CD4-positive, alpha-beta T cell treated with Interferon alpha-2 for 1 hour (primary cell): ENCODE results near the gene FANCI.
"Not testable (repeated sequence)": the region's sequence is repeated elsewhere in the genome, so short reads cannot be mapped to it uniquely, and the experiment has no call there.

Experiments
- DNase-seq, 2 donors: peaks; one replicate each; pipeline ENCODE4 v3.0.0-alpha.2; 2020 to 2022

FANCI gene

DNA sequence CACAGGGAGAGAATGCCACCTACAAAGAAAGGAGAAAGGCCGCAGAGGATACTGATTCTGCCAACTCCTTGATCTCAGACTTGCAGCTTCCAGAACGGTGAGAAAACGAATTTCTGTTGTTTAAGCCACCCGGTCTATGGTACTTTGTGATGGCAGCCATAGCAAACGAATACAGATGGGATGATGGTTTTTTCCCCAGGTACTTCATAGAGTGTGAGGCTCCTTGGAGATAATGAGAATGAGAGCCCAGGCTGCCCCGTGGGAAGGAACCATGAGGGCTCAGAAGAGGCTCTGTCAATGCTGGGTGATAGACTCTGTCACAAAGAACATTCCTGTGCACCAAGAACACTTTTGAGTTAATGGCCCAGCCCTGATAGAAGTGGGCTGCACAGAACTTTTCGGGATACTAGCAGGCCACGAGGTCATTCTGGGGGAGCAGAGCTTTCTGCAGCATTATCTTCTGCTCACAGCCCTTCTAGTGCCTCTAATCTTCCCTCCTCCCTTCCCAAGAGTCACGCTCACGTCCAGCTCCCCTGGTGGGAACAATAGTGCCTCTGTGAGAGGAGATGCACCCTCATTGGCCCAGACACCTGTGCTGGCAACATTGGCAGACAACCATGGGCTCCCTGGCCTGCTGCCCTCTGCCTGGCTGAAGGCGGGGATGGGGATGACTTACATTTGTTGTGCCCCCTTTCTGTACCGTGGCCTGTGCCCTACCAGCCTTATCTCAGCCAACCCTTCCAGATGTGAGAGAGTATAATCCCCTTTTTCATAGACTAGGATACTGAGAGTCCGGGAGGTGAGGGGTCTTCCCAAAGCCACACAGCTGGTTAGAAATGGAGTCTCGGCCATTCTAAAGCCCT is 17.2 kb upstream of the FANCI start:
- DNase-seq = no peak

DNA sequence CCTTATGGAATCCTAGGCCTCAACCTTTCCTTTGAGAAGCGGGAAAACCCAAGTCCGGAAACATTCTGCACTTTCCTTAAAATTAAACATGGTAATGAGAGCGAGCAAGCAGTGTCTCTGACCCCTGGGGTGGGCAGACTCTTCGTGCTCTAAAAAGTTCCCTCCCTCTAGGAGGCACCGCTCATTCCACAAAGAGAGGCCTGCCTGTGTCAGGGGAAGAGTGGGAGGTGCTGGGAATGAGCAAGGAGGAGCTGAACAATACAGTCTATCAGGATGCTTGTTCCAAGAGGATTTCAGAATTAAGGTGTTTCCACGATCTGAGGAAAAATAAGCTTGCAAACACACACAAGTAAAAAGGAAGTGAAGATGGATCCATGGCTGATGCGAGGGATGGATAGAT is 16.4 kb upstream of the FANCI start:
- DNase-seq = no peak

DNA sequence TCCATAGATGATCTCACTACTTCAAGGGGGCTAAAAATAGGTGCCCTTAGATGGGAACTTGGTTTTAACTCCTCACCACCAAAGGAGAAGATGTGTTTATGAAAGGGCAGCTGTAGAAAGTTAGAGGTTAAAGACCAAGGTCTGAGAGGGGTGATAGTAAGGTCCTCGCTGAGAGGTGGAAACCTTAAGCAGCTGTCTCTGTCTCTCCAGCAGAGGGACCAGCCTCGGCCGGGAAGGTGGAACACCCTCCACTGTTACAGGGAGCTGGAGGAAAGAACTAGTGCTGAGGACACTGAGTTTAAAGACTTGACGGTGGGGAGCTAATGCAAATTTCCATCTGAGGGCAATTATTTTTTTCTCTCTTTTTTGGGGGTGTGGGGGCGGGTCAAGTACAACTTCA is 13.5 kb upstream of the FANCI start:
- no peak for DNase-seq

DNA sequence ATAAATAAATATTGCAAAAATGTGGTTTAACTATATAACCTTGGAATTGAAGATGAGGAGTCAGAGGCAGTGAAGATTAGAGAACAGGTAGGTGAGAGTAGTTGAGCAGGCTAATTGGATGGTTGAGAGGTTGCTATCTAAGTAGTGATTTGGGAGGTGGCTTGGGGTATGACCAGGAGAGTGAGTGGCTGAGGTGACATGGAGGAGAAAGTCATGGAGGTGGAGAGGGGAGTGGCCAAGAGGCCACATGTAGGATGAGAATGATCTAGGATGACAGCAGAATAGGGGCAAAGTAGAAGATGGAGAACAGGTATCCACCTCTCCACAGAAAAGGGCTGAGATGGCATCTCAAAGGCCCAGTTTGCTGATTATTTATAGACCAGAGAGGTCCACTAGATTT is 11.9 kb upstream of the FANCI start:
- DNase-seq = no peak

DNA sequence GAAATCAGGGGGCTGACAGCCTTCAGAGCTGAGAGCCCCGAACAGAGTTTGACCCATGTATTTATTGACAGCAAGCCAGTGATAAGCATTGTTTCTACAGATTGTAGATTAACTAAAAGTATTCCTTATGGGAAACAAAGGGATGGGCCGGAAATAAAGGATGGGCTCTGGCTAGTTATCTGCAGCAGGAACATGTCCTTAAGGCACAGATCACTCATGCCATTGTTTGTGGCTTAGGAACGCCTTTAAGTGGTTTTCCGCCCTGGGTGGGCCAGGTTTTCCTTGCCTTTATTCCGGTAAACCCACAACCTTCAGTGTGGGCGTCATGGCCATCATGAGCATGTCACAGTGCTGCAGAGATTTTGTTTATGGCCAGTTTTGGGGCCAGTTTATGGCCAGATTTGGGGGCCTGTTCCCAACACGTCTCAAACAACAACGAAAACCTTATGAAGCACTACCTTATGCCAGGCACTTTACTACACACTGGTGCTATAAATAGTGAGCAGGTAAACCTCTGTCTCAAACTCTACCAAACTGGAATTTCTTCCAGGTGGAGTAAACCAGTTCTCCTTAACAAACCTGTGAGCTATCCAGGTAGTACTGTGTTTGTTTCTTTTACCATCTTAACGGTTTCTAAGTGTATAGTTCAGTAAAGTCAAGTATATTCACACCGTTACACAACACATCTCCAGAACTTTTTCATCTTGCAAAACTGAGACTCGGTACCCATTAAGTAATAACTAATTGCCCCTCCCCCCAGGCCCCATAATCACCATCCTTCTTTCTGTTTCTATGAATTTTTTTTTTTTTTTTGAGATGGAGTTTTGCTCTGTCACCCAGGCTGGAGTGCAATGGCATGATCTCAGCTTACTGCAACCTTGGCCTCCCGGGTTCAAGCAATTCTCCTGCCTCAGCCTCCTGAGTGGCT is 3.6 kb upstream of the FANCI start:
- not testable (repeated sequence) for DNase-seq

DNA sequence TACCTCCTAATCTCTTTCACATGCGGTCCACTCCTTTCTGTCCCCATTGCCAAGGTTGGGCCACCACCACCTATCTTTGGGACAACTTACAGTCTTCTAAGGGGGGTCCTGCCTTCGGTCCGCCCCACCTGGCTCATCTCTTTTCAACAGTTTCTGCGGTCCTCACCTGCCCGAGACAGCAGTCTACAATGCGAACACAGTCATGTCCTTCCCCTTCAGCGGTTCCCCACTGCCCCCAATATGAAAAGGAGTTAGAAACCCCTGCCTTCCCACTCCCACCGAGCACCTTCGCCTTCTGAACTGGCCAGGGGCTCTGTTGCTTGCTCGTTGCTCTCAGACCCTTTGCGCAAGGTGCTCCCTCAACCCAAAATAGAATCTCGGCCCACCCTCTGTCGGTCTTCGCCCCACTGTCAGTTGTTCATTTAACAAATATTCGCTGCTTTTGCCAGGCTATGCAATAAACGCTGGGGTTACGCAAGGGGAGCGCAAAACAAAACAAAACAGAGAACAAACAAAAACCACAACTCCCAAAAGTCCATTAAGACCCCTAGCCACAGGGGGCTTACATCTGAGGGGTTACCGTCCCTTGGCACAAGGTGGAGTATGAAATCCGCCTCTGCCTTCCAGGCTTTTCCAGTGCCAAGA is 611 bp upstream of the FANCI start:
- DNase-seq = no peak

DNA sequence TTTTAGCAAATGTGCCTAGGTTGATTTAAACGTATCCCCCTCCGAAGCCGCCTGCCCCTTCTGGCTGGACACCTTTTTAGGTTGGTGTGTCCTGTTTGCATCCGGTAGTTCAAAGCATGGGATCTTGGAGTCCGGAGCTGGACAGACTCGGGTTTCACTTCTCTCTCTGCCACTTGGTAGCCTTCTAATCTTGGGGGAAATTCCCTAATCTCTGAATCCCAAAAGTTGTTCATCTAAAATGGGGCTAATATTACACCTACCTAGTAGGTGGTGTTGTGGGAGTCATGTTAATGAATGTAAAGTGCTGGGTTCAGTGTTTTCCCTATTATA is 760 bp downstream of the FANCI start:
- DNase-seq = no peak

DNA sequence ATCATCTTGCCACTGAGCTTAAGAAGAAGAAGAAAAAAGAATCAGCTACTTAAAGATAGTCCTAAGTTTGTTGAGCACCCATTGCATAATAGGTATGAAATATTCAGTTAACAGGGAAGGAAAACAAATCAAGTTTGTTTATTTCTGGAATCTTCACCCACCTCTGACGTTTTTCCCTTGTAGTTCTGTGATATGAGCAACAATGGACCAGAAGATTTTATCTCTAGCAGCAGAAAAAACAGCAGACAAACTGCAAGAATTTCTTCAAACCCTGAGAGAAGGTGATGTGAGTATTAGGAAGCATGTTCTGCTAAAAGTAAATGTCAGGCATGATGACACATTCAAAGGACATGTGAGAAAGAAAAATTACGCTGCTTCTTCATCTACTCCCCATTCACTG is 3.7 kb downstream of the FANCI start:
- no peak for DNase-seq

DNA sequence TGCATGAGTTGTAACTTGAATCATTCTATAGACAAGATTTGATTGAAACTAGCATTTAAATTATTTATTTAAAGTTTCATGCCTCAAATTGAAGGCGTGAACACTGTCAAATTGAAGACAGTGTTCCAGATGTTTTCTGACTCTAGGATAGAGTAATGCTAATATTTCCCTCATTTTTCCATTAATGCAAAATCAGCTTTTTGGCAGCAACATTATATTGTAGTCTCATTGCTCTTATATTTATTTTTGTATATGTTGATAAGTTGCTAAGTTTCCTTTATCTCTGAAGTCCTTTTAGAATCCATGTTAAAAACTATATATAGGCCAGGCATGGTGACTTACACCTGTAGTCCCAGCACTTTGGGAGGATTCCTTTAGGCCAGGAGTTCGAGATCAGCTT is 4.8 kb downstream of the FANCI start:
- DNase-seq = no peak

DNA sequence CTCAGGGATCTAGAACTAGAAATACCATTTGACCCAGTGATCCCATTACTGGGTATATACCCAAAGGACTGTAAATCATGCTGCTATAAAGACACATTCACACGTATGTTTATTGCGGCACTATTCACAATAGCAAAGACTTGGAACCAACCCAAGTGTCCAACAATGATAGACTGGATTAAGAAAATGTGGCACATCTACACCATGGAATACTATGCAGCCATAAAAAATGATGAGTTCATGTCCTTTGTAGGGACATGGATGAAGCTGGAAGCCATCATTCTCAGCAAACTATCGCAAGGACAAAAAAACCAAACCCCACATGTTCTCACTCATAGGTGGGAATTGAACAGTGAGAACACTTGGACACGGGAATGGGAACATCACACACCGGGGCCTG is 6.4 kb downstream of the FANCI start:
- DNase-seq = not testable (repeated sequence)

DNA sequence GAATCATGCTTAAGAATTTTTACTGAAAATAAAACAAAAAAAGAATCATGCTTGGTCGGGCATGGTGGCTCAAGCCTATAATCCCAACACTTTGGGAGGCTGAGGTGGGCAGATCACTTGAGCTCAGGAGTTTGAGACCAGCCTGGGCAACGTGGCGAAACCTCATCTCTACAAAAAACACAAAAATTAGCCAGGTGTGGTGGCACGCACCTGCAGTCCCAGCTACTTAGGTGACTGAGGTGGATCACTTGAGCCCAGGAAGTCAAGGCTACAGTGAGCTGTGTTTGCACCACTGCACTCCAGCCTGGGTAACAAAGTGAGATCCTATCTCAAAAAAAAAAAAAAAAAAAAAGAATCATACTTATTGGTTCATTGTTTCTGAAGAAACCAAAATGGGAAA is 33.5 kb downstream of the FANCI start:
- DNase-seq = not testable (repeated sequence)

DNA sequence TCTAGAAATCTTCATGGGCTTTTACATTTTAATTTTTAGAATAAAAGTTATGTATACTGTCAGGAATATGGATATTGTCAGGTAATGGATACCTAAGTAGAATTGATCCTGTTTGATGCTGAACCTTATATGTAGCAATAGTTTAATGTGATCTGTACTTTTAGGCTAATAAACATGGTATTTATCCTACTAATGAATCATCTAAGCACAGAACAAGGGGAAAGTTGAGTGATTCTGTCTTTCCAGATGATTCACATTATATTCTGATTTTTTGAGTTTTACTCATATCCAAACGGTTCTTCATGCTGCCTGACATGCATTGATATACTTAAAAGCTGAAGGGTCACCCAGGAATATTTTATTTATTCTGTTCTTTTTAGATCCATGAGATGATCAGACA is 34.5 kb downstream of the FANCI start:
- DNase-seq = no peak

DNA sequence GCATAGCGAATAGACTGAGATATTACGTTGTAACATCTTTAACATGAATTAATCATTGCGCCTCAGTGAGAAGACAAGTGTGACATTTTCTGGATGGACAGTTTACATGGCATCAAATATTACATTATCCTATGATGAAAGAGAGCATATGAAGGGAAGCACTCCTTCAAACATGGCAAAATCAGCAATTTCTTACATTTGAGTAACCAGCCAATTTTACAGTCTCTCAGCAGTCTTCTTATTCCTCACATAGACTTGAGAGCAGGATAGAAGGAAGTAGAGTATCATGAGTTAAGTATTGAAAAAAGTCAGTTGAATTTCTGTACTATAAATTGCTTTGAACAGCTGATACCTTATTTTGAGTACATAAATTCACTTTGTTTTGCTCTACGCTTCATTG is 38.9 kb downstream of the FANCI start:
- no peak for DNase-seq

DNA sequence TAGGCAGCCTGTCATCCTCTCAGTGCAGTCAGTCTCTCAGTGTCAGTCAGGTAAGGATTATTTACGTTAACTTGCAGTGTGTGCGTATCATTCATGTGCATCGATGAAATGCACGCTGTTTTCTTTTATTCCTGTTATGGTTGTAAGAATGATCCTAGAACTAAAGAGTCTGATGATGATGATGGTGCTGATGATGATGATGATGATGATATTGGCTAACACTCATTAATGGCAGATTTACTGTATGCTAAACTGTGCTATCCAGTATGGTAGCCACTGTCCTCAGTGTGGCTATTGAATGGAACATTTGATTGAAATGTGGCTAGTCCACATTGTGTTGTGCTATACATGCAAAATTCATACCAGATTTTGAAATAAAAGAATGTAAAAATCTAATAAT is 39.4 kb downstream of the FANCI start:
- DNase-seq = no peak

DNA sequence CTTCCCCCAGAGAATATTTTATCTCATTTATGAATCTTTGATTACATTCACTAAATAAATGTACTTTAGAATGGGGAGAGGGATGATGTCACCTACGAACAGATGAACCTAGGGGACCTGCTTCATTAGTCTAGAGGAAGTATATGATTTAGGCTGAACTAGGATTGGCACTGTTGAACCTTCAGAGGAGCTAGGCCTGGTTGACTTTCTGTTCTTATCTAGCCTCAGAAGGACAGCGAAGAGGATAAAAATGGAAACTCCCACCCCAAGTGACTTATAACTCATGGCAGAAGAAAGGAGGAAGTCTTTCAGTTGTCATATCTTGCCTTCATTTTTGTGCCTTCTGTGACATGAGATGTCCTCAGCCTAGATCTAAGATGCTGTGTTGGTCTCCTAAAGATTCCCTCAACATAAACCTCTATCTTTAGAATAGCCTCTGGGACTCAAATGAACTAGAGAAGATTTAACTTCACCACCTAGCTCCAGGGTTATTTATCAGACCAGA is 48.2 kb downstream of the FANCI start:
- no peak for DNase-seq

DNA sequence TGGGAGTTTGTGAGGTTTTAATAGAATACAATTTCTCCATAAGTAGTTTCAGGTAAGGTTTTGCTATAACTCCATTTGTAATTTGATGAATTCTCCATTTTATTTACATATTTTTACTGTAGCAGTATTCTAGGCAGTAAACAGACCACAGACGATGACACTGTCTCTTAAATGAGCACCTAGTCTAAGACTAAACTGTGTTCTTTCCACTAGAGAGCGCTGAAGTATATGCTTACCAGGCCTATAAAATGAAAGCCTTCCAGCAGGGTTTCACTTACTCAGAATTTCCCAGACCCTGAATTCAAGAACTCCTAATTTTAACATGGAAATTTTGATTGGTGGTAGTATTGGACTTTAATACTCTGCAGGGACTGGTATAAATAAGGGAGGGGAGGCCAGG is 49.2 kb downstream of the FANCI start:
- no peak for DNase-seq

DNA sequence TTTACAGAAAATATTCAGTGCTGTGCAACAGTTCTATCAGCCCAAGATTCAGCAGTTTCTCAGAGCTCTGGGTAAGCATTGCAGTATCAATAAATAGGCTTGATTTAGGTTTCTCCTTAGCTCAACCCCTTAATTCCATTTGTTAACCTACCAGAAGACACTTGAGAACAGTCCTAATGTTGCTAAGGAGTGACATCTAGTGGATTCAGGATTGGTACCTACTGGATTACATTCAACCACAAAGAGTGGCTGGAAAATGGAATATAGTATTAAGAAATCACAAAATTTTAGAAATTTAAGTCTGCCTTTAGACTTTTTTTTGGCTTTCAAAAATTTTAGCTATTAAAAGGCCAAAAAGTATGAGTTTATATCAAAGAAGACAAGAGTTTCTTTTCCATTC is 56.1 kb downstream of the FANCI start:
- no peak for DNase-seq

DNA sequence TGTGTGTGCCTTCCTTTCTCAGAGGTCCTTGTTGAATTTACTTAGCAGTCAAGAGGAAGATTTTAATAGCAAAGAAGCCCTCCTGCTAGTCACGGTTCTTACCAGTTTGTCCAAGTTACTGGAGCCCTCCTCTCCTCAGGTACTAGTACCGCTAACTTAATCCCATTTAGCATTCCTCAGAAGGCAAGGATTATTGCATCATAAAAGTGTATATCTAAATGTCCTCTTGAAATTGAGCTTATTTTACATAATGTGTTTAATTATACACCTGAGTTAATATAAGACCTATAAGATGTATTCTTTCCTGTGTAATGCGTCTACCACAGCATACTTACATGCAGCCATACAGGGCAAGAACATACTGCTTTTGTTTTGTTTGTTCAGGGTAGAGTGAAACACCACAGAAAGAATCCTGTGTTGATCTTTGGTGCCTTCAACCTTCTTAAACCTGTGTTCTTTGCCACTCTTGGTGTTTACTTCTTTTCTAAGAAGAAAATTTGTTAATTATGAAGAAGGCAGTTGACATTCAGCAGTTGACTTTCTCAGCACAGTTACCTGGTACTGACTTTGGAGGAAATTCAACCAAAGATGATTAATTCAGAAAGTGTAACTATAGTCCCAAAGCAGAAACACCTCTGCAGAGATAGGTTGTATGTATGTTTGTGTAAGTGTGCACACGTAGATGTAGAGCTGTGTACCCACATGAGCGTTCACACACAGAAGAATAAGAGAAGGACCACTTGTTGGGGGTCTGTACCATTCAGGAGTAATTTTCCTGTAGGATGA is 57.7 kb downstream of the FANCI start:
- DNase-seq = no peak

DNA sequence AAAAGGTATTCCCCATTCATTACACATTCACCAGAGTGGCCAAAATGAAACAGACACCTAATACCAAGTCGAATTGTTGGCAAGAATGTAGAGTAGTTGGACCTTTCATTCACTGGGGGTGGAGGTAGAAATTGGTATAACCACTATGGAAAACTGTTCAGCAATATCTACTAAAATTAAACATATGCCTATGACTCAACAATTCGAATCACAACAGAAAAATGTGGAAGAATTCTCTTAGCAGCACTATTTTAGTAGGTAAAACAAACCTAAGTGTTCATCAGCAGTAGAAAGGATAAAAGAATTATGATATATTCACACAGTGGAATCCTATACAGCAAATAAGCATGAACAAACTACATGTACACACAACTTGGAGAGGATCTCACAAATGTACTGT is 60.2 kb downstream of the FANCI start:
- no peak for DNase-seq

DNA sequence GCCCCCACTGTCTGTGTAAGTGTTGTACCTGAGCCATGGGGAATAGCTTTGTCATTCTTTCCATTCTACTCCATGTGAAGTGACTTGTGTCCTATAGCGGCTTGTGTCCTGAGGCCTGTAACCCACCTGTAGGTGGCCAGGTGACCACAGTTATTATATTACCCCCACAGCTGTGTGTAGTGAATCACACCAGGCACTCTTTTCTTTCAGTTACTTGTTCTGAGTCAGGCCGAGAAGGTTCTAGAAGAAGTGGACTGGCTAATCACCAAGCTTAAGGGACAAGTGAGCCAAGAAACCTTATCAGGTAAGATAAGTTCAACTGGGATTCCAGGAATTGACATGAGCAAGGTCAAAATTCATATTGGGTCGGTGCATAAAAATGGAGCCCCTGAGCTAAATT is 61.6 kb downstream of the FANCI start:
- no peak for DNase-seq

DNA sequence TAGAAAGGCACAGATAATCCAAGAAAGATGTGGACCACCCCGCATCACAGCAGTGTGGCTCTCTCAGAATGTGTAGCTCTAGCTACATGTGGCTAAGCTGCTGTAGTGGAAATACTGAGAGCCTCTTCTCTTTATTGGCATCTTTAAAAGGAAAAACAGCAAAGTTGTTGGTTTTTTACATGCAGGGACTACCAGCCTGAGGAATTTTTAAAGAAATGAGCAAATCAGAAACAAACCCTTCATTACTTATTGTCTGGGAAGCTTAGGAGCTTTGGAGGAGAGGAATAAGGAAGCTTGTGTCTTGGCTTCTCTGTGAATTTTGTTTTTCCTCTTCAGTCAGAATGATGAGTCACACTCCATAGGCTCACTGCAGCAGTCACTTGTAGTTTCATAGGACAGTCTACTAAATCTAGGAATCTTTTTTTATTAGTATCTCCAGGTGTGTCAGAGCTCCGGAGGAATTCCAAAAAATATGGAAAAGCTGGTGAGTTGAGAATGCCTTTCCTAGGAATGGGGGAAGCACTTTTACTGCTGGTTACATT is 63.3 kb downstream of the FANCI start:
- DNase-seq = no peak

DNA sequence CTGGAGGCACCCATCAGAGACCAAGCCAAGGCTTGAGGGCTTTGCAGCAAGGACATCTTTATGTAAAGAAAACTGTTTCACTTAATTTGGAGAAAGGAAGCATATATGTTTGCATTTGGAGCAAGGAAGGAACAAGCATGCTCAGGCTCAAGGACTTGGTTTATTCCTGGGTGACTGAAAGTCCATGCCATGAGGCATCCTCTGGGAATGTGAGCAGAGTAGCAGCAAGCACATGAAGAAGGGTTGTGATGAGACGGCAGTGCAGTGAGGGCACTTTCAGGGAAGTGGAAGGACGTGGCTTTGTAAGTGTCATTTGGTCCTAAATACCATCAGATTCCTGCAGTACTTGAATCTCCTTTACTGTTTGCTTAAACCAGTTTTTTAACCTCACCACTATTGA is 64.0 kb downstream of the FANCI start:
- DNase-seq = no peak
